Activated CD4-positive, alpha-beta T cell treated with anti-CD3 and anti-CD28 coated beads, Interleukin-2, amount 50 U/mL, for 48 hours (primary cell): ENCODE results near the gene ELF1.

Experiments used
- DNase-seq, 2 experiments: peaks; one replicate each; pipeline ENCODE4 v3.0.0-alpha.2; 2020

Gene ELF1

GRCh38 chr13:40981361-40981760 lies 37.8 kb downstream of the ELF1 start:
- DNase-seq: no peak

GRCh38 chr13:40980461-40980860 lies 38.7 kb downstream of the ELF1 start:
- no peak for DNase-seq

DNA sequence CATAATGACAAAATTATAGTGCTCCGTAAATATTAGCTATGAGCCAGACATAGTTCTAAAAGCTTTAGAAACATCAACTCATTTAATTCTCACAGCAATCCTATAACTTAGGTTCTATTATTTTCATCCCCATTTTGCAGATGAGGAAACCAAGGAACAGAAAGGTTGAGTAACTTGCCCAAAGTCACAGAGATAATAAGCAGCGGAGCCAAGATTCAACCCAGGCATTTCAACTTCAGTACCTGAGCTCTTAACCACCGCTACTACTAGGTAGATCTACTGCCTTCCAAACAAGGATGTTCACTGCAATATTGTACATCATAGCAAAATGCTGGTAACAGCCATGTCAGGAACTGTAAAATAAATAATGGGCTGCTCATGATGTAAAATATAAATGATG lies 39.9 kb downstream of the ELF1 start:
- no peak for DNase-seq

DNA sequence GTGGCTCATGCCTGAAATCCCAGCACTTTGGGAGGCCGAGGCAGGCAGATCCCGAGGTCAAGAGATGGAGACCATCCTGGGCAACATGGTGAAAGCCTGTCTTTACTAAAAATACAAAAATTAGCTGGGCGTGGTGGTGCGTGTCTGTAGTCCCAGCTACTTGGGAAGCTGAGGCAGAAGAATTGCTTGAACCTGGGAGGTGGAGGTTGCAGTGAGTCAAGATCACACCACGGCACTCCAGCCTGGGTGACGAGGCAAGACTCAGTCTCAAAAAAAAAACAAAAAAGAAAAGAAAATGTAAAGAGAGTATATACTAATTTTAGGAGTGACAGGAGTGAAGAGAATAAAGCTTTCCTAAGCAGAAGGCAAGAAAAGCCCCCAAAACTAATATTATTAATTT lies 41.0 kb downstream of the ELF1 start:
- peak; percentile 26 to 39 for DNase-seq

- DNase-seq: no peak
These were observed 43.7 kb downstream of the ELF1 start for GRCh38 chr13:40975441-40975840.

GRCh38 chr13:40974460-40975407 lies 44.4 kb downstream of the ELF1 start:
- DNase-seq: no peak

DNA sequence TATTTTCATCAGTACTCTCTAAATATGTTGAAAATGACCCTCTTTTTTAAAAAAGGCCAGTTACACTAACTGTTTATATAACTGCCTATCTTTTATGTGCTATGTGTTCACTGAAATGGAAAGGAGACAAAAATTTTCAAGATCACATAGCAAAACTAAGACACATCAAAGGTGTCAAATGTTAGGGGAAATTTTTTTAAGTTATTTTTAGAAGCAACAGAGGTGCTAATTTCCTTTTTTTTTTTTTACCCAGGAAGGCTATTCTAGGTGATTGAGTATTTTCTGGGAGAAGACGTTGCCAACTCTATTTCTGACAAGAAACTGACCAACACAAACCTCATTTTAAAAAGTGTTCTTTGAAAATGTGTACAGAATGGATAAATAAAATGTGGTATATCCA lies 45.7 kb downstream of the ELF1 start:
- no peak for DNase-seq

DNA sequence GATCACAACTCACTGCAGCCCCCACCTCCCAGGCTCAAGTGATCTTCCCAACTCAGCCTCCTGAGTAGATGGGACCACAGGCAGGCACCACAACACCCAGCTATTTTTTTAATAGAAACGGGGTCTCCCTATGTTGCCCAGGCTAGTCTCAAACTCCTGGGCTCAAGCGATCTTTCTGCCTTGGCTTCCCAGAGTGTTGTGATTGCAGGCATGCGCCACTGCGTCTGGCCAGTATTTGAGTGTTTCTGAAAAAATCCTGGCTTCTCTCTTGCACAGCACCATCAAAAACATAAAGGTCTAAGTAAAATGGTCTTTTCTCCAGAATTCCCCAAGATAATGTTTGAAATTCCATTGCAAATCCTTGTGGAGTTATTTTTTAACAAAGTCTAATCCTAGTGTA lies 47.8 kb downstream of the ELF1 start:
- DNase-seq: no peak

GRCh38 chr13:40970803-40971202 lies 48.3 kb downstream of the ELF1 start:
- no peak for DNase-seq

- DNase-seq: peak in 1 of 2 experiments; percentile 37
These were observed 49.8 kb downstream of the ELF1 start for GRCh38 chr13:40969169-40969901.

DNA sequence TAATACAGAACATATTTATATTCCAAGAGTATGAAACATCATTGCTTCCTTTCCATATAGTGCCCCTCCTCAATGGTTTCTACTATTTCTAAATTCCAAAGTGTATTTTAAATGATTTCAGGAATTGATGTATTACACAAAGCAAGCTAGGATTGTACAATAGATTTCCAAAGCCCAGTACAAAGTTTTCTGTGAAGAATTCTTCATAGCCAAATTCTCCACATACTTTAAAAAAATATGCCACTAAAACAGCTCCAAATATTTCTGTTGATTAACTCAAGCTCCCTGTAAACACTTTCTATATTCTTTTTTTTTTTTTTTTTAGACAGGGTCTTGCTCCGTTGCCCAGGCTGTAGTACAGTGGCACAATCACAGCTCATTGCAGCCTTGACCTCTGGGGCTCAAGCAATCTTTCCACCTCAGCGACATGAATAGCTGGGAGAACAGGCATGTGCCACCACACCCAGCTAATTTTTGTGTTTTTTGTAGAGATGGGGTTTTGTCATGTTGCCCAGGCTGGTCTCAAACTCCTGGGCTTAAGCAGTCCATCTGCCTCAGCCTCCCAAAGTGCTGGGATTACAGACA lies 50.6 kb downstream of the ELF1 start:
- DNase-seq: no peak

DNA sequence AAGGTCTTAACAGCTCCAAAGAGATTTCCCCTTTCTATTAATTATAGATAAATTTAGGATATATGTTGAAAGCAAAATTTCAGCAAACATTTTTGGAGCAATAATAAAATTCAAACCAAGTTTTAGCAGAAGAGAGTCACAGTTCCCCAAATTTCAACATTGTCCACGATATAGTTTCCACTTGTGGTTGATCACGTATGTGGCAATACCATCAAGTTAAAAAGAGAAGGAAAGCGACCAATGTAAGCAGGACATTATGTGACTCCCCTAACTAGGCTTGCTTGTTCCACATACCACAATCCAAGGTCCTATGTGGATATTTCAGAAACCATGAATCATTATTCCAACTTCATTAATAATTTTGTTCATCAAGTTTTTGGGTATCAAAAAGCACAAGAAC lies 52.8 kb downstream of the ELF1 start:
- DNase-seq: no peak

- DNase-seq: no peak
These were observed 55.2 kb downstream of the ELF1 start for GRCh38 chr13:40963927-40964326.

DNA sequence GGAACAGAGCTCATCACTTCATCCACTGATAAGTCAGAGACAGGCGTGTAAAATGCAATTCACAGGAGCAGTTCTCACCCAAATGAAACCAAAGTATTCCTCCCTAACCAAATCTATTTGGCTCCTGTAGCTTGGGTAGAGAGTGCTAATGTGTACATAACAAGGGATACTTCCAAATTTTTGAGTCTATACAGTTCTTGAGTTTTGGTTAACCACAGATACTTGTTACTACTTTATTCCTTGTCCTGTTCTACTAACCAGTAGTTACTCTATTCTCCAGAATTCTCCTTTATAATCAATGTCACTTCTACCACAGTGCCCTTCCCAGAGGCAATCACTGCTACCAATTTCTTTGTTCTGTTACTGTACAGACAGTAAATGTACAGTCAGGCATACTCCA lies 57.3 kb downstream of the ELF1 start:
- no peak for DNase-seq

GRCh38 chr13:40961214-40961613 lies 57.9 kb downstream of the ELF1 start:
- DNase-seq: no peak

DNA sequence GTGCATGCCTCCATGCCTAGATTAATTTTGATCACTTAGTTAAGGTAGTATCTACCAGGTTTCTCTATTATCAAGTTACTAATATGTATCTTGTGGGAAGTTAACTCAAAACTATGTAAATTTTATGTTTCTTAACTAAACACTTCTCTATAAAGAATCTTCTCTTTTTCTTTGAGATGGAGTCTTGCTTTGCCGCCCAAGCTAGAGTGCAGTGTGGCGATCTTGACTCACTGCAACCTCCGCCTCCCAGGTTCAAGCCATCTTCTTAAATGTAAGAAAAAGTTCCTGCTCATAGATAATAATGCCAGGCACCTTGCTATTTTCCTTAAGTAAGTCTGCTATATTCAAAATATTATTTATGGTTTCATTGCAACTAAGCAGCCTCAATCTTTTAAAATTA lies 58.4 kb downstream of the ELF1 start:
- no peak for DNase-seq

- no peak for DNase-seq
These were observed 60.5 kb downstream of the ELF1 start for GRCh38 chr13:40958655-40959054.

DNA sequence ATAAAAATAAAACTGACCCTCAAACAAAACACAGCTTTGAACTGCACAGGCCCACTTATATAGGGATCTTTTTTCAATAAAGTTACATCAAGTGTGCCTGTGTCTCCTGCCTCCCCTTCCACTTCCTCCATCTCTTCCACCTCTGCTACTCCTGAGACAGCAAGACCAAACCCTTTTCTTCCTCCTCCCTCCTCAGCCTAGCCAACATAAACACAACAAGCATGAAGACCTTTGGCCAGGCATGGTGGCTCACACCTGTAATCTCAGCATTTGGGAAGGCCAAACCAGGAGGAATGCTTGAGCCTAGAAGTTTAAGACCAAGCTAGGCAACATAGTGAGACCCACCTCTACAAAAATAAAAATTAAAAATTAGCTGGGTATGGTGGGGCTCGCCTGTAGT lies 72.6 kb downstream of the ELF1 start:
- DNase-seq: no peak

GRCh38 chr13:40943073-40943472 lies 76.0 kb downstream of the ELF1 start:
- DNase-seq: no peak

DNA sequence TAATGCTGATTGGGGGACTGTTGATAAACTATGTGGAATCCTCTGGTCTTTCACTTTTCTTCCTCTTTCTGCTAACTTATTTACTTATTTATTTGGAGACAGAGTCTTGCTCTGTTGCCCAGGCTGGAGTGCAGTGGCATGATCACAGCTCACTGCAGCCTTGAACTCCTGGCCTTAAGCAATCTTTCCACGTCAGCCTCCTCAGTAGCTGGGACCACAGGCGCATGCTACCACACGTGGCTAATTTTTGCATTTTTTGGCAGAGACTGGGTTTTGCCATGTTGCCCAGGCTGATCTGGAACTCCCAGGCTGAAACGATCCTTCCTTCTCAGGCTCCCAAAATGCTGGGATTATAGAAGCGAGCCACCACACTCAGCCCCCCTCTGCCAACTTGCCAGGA lies 77.5 kb downstream of the ELF1 start:
- DNase-seq: no peak

DNA sequence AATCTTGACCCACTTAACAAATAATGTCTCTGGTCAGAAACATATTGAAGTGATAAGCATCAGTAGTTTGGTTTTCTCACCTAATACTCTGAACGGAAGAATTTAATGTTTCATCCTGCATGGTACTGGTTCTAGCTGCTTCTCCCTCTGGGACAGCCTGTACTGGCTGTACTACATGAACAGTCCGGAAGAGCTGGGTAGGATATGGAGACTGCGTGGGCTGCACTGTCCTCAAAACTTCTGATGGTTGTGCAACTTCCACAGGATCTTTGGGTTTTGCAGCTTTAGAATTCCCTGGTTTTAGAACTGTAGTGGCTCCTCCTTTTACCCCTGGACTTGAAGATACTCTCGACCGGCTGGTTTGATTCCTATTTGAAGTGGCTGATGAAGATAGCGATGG lies 78.3 kb downstream of the ELF1 start:
- DNase-seq: no peak

- no peak for DNase-seq
These were observed 85.5 kb downstream of the ELF1 start for GRCh38 chr13:40933508-40934204.

GRCh38 chr13:40932252-40932651 lies 86.9 kb downstream of the ELF1 start:
- no peak for DNase-seq
